Astrocyte of the hippocampus (primary cell): Measurements from ENCODE around the gene MRPL51.

ENCODE experiments used
- DNase-seq: peaks from one replicate; pipeline ENCODE4 v3.0.0; 2011; ENCODE audit warnings: low read depth, low spot score

MRPL51 gene

DNA sequence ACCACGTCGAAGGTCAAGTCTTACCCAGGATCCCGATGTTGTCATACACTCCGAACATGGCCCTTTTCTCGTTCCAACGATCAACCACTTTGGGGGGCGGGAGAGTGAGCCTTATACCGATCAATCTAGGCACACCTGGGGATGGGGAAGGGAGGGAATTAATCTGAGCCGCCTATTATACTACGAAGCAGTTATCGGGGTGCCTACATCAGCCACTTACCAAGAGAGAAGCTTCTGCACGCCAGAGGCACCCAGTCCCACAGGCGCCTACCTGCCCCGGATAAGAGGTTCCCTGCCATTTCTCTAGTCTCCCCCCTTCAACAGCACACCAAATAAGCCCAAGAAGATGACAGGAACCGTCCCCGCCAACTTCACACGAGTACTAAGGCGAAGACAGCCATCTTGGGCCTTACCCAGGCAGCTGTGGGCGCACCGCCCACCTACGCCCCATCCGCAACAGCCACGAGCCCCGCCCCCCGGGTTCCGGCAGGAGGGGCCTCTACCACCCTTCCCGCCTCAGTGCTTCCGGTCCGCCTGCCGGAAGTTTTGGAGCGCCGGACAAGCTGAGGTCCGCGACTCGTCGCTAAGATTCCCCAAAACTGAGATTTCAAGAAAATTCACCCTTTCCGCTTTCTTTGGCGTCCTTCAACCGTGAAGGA lies at the start of gene MRPL51:
TSS of gene MRPL51 (minus strand) at position 425 of the 659 bp plus-strand sequence. CDS start at position 299, 126 bp downstream.
- peak; percentile 98 for DNase-seq

DNA sequence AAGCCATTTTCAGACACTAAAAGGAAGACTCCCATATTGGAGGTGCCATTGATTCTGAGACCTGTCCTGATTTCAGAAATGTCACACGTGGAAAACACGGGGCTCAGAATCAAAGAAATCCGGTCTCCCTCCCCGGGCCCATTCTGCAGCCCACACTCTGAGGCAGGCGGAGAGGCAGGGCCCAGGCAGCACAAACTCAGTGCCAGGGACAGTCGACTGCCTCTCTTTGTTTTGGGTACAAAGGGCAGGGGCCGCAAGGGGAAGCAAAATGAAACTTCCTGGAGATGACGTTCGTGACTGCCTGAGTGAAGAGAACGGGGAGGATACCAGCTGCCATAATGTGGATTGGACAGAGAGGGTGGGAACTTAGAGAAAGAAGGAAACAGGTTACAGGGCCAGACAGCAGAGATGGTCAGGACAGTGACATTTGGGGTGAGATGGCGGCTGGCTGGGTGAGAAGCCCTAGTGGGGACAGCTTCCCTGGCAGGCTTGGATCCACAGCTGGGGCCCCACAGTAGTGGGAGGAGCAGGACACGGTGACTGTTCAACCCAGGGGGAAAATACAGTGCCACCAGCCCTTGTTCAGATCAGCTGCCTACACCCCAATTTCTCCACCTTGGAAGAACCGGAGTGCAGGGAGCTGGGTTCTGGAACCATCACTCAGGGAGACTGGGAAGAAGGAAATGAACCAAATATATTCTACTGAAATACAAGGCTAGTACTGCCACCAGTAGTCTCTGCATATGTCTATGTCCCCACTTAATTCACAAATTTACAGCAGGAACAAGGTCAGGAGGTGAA lies 49.3 kb upstream of the MRPL51 start:
- no peak for DNase-seq

DNA sequence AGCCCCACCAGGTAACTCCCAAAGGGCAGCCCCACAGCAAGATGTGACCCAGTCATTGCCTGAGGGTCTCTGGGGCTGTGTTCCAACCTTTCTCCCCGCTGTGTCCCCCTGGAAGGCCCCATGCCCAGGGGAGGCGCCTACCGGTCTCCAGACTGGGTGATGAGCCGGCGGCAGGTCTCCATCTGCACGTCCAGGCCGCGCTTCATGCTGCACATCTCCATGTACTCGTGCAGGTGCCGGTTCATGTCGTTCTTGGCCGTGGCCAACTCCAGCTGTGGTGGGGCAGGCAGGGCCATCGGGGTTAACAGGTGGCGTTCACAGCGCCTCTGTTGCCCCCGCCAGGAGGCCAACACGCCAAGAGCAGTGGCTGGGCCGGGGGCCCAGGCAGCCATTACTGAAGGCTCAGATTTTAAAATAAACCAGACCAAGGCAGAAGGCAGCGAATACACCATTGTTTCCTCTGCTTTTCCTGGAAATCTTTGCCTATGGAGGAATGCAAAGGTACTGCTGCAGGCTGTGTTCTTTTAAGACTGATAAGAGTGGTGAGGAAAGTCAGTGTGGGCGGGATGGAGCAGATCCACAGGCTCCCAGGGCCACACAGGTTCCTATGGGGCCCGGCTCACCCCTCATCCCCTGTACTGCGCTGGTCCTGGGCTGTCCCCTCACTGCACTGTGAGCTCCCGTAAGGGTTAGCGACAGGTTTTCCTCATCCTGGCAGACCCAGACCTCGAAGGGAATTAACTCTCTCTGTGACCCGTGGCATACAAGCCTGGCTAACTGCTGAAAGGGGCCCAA lies 48.5 kb upstream of the MRPL51 start:
- no peak for DNase-seq

DNA sequence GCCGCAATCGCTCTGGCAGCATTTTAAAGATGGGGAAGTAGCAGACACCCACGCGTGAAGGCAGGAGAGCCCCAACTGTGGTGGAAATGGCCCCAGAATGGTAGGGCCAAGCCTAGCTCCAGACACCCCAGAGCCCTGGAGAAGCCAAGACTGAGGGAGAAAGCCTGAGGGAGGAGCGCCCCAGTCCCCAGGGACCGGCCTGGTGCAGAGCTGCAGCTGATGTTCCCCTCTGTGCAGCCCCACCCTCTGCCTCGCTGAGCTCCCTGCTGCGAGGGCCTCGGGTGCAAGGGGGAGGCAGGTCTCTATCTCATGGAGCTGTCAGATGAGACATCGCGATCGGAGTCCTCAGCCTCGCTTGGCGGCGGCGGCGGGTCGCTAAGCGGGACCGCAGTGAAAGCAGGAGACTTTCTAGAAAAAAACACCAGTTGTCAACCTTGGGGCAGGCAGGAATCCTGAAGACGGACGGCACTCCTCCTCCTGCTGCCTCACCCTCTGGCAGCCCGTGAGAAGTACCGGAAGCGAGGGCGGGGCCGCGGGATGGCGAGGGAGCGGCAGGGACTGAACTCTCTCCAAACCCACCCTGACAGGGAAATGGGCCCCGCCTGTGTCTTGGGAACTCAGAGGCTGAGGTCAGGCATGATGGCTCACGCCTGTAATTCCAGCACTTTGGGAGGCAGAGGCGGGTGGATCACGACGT lies 47.3 kb upstream of the MRPL51 start:
- peak; percentile 93 for DNase-seq

DNA sequence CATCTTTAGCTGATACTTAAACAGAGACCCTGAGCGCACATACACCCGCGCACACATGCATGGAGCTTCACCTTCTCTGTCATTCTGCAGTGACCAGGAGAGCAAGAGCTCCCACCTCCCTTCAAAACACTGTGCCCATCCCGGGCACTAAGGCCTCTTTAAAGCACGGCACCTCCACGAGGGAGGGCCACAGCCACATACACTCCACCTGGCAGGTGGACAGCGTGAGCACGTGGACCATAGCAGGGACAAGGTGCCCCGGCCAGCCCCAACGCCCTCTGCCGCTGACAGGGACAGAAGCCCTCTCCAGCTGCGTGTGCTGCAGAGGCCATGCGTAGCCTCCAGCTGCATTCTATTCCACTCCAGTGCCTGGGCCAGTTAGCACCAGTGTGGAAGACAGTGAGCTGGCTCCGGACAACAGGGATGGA lies 46.7 kb upstream of the MRPL51 start:
- no peak for DNase-seq

DNA sequence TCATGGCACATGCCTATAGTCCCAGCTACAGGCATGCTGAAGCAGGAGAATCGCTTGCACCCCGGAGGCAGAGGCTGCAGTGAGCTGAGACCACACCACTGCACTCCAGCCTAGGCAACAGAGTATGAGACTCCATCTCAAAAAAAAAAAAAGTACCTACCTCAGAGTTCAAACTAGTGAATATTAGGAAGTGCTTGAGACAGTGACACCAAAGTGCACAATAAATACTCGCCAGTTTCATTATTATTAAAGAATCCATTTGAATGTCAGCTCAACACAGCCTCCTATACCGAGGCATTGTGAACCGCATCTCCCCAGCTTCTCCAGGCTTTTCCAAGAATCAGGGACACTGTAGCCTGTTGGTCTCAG lies 46.2 kb upstream of the MRPL51 start:
- DNase-seq: no peak

DNA sequence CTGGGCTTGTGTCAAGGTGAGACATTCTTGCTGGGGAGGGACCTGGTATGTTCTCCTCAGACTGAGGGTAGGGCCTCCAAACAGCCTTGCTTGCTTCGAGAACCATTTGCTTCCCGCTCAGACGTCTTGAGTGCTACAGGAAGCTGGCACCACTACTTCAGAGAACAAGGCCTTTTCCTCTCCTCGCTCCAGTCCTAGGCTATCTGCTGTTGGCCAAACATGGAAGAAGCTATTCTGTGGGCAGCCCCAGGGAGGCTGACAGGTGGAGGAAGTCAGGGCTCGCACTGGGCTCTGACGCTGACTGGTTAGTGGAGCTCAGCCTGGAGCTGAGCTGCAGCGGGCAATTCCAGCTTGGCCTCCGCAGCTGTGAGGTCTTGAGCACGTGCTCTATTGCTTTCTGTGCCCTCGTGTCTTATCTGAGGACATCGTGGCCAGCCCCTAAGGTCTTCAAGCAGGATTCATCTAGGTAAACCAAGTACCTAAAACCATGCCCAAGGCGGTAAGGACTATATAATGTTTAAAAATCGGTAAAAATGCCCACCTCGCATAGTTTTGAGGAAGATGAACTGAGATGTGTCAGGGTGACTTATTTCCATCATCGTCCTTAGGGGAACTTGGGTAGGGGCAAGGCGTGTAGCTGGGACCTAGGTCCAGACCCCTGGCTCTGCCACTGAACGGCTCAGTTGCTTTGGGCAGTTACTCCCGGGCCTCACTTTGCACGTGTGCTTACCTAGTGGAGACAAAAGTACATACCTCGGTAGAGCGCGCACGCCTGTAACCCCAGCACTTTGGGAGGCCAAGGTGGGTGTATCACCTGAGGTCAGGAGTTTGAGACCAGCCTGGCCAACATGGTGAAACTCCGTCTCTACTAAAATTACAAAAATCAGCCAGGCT lies 45.6 kb upstream of the MRPL51 start:
- DNase-seq: peak; percentile 24

DNA sequence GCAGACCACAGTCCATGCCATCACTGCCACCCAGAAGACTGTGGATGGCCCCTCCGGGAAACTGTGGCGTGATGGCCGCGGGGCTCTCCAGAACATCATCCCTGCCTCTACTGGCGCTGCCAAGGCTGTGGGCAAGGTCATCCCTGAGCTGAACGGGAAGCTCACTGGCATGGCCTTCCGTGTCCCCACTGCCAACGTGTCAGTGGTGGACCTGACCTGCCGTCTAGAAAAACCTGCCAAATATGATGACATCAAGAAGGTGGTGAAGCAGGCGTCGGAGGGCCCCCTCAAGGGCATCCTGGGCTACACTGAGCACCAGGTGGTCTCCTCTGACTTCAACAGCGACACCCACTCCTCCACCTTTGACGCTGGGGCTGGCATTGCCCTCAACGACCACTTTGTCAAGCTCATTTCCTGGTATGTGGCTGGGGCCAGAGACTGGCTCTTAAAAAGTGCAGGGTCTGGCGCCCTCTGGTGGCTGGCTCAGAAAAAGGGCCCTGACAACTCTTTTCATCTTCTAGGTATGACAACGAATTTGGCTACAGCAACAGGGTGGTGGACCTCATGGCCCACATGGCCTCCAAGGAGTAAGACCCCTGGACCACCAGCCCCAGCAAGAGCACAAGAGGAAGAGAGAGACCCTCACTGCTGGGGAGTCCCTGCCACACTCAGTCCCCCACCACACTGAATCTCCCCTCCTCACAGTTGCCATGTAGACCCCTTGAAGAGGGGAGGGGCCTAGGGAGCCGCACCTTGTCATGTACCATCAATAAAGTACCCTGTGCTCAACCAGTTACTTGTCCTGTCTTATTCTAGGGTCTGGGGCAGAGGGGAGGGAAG lies 44.7 kb upstream of the MRPL51 start:
- DNase-seq: peak; percentile 87

DNA sequence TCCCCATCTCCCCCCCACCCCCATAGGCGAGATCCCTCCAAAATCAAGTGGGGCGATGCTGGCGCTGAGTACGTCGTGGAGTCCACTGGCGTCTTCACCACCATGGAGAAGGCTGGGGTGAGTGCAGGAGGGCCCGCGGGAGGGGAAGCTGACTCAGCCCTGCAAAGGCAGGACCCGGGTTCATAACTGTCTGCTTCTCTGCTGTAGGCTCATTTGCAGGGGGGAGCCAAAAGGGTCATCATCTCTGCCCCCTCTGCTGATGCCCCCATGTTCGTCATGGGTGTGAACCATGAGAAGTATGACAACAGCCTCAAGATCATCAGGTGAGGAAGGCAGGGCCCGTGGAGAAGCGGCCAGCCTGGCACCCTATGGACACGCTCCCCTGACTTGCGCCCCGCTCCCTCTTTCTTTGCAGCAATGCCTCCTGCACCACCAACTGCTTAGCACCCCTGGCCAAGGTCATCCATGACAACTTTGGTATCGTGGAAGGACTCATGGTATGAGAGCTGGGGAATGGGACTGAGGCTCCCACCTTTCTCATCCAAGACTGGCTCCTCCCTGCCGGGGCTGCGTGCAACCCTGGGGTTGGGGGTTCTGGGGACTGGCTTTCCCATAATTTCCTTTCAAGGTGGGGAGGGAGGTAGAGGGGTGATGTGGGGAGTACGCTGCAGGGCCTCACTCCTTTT lies 44.0 kb upstream of the MRPL51 start:
- no peak for DNase-seq

DNA sequence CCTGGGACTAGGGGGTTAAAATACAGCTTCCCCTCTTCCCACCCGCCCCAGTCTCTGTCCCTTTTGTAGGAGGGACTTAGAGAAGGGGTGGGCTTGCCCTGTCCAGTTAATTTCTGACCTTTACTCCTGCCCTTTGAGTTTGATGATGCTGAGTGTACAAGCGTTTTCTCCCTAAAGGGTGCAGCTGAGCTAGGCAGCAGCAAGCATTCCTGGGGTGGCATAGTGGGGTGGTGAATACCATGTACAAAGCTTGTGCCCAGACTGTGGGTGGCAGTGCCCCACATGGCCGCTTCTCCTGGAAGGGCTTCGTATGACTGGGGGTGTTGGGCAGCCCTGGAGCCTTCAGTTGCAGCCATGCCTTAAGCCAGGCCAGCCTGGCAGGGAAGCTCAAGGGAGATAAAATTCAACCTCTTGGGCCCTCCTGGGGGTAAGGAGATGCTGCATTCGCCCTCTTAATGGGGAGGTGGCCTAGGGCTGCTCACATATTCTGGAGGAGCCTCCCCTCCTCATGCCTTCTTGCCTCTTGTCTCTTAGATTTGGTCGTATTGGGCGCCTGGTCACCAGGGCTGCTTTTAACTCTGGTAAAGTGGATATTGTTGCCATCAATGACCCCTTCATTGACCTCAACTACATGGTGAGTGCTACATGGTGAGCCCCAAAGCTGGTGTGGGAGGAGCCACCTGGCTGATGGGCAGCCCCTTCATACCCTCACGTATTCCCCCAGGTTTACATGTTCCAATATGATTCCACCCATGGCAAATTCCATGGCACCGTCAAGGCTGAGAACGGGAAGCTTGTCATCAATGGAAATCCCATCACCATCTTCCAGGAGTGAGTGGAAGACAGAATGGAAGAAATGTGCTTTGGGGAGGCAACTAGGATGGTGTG lies 43.1 kb upstream of the MRPL51 start:
- DNase-seq: peak; percentile 15

DNA sequence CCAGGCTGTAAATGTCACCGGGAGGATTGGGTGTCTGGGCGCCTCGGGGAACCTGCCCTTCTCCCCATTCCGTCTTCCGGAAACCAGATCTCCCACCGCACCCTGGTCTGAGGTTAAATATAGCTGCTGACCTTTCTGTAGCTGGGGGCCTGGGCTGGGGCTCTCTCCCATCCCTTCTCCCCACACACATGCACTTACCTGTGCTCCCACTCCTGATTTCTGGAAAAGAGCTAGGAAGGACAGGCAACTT lies 42.6 kb upstream of the MRPL51 start:
- DNase-seq: no peak

DNA sequence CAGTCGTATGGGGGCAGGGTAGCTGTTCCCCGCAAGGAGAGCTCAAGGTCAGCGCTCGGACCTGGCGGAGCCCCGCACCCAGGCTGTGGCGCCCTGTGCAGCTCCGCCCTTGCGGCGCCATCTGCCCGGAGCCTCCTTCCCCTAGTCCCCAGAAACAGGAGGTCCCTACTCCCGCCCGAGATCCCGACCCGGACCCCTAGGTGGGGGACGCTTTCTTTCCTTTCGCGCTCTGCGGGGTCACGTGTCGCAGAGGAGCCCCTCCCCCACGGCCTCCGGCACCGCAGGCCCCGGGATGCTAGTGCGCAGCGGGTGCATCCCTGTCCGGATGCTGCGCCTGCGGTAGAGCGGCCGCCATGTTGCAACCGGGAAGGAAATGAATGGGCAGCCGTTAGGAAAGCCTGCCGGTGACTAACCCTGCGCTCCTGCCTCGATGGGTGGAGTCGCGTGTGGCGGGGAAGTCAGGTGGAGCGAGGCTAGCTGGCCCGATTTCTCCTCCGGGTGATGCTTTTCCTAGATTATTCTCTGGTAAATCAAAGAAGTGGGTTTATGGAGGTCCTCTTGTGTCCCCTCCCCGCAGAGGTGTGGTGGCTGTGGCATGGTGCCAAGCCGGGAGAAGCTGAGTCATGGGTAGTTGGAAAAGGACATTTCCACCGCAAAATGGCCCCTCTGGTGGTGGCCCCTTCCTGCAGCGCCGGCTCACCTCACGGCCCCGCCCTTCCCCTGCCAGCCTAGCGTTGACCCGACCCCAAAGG lies 42.1 kb upstream of the MRPL51 start:
- peak; percentile 84 for DNase-seq

DNA sequence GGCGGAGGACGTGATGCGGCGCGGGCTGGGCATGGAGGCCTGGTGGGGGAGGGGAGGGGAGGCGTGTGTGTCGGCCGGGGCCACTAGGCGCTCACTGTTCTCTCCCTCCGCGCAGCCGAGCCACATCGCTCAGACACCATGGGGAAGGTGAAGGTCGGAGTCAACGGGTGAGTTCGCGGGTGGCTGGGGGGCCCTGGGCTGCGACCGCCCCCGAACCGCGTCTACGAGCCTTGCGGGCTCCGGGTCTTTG lies 41.6 kb upstream of the MRPL51 start:
- no peak for DNase-seq

DNA sequence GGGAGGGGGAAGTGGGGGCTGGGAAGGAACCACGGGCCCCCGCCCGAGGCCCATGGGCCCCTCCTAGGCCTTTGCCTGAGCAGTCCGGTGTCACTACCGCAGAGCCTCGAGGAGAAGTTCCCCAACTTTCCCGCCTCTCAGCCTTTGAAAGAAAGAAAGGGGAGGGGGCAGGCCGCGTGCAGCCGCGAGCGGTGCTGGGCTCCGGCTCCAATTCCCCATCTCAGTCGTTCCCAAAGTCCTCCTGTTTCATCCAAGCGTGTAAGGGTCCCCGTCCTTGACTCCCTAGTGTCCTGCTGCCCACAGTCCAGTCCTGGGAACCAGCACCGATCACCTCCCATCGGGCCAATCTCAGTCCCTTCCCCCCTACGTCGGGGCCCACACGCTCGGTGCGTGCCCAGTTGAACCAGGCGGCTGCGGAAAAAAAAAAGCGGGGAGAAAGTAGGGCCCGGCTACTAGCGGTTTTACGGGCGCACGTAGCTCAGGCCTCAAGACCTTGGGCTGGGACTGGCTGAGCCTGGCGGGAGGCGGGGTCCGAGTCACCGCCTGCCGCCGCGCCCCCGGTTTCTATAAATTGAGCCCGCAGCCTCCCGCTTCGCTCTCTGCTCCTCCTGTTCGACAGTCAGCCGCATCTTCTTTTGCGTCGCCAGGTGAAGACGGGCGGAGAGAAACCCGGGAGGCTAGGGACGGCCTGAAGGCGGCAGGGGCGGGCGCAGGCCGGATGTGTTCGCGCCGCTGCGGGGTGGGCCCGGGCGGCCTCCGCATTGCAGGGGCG lies 41.0 kb upstream of the MRPL51 start, which contains the start of gene GAPDH:
TSS of gene GAPDH (plus strand) at position 595 of the 772 bp plus-strand sequence. CDS start 316 bp downstream, outside the sequence.
- peak; percentile 98 for DNase-seq

DNA sequence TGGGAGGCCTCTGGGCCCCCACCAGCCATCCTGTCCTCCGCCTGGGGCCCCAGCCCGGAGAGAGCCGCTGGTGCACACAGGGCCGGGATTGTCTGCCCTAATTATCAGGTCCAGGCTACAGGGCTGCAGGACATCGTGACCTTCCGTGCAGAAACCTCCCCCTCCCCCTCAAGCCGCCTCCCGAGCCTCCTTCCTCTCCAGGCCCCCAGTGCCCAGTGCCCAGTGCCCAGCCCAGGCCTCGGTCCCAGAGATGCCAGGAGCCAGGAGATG lies 40.5 kb upstream of the MRPL51 start:
- DNase-seq: no peak

DNA sequence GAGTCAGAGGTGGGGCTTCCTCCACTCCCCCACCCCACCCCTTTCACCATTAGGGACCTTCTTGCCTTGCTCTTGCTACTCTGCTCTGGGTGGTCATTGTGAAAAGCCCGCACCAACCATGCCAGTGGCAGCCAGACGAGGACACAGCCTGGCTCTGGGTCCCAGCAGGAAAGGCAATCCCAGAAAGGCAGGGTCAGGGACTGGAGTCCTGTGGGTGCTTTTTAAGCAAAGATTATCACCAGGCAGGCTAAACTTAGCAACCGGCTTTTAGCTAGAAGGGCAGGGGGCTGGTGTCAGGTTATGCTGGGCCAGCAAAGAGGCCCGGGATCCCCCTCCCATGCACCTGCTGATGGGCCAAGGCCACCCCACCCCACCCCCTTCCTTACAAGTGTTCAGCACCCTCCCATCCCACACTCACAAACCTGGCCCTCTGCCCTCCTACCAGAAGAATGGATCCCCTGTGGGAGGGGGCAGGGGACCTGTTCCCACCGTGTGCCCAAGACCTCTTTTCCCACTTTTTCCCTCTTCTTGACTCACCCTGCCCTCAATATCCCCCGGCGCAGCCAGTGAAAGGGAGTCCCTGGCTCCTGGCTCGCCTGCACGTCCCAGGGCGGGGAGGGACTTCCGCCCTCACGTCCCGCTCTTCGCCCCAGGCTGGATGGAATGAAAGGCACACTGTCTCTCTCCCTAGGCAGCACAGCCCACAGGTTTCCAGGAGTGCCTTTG lies 40.0 kb upstream of the MRPL51 start:
- DNase-seq: peak; percentile 86
